CD14-positive monocyte (primary cell): ENCODE measurements around the gene STRBP. TPM values are rescaled to one million over a fixed set of nuclear protein-coding genes. Genes with fewer than 3 reads are reported as not detected.
A peak's percentile ranks its signal among the peaks of the same experiment; 100 is the strongest.

Experiments used
- DNase-seq, 3 donors: peaks; one replicate each; pipeline ENCODE4 v3.0.0-alpha.2; 2011 to 2022
- H2AFZ ChIP-seq: 2 replicates; pipeline ENCODE4 v1.6.0; 2012; ENCODE audit warnings: mild to moderate bottlenecking, low read depth, low read length, inconsistent platforms; ENCODE audit not compliant: insufficient read depth, poor library complexity, severe bottlenecking
- H3K27ac ChIP-seq, 2 donors: 1 replicate in 1 of 2; 2 replicates in 1 of 2; pipeline ENCODE4 v1.5.1; 2012 to 2013; ENCODE audit warnings: low read length in 2 of 2, control low read depth in 1 of 2, inconsistent platforms in 1 of 2, low read depth in 1 of 2, mild to moderate bottlenecking in 1 of 2
- H3K27me3 ChIP-seq, 2 donors: one replicate each; pipeline versions ENCODE4 v1.6.0 to v1.6.1; 2011 to 2013; ENCODE audit warnings: low read length in 2 of 2; ENCODE audit not compliant: control insufficient read depth in 2 of 2, insufficient read depth in 2 of 2
- H3K36me3 ChIP-seq, 2 donors: replicated peaks in 1 of 2; 1 replicate in 1 of 2; 2 replicates in 1 of 2; pipeline versions ENCODE4 v1.5.1 to v1.6.1; 2012 to 2013; ENCODE audit warnings: low read length in 2 of 2, control low read depth in 1 of 2, inconsistent platforms in 1 of 2, mild to moderate bottlenecking in 1 of 2; ENCODE audit not compliant: insufficient read depth in 2 of 2, control insufficient read depth in 1 of 2
- H3K4me1 ChIP-seq, 2 donors: 1 replicate in 1 of 2; 2 replicates in 1 of 2; pipeline versions ENCODE4 v1.5.1 to v1.6.1; 2012 to 2013; ENCODE audit warnings: low read length in 2 of 2, control low read depth in 1 of 2, inconsistent platforms in 1 of 2, mild to moderate bottlenecking in 1 of 2, moderate library complexity in 1 of 2; ENCODE audit not compliant: insufficient read depth in 2 of 2, control insufficient read depth in 1 of 2
- H3K4me2 ChIP-seq: replicated peaks from 2 replicates; pipeline ENCODE3; 2012; ENCODE audit warnings: low read length, moderate library complexity, mild to moderate bottlenecking; ENCODE audit not compliant: poor library complexity, severe bottlenecking; ENCODE audit errors: extremely low read depth
- H3K4me3 ChIP-seq, 3 experiments: fragments of 200-600 bp in 1 of 3; sonication (generic) in 1 of 3; replicated peaks in 1 of 3; 1 replicate in 2 of 3; 2 replicates in 1 of 3; pipeline ENCODE4 v1.5.1; 2011 to 2013; ENCODE audit warnings: low read length in 3 of 3, mild to moderate bottlenecking in 3 of 3, control low read depth in 2 of 3, low read depth in 2 of 3, inconsistent platforms in 1 of 3, moderate library complexity in 1 of 3
- H3K79me2 ChIP-seq: 2 replicates; pipeline ENCODE4 v1.6.0; 2012; ENCODE audit warnings: mild to moderate bottlenecking, control low read depth, inconsistent platforms, low read length, moderate library complexity; ENCODE audit not compliant: insufficient read depth
- H3K9ac ChIP-seq: 2 replicates; pipeline ENCODE4 v1.6.0; 2017; ENCODE audit warnings: low read length, mild to moderate bottlenecking; ENCODE audit not compliant: insufficient read depth, poor library complexity, severe bottlenecking
- H3K9me3 ChIP-seq, 2 donors: replicated peaks in 1 of 2; 1 replicate in 1 of 2; 2 replicates in 1 of 2; pipeline versions ENCODE4 v1.5.1 to v1.6.1; 2012 to 2013; ENCODE audit warnings: low read length in 2 of 2, control low read depth in 1 of 2; ENCODE audit not compliant: control insufficient read depth in 1 of 2, insufficient read depth in 1 of 2
- H4K20me1 ChIP-seq: 2 replicates; pipeline ENCODE4 v1.6.0; 2012; ENCODE audit warnings: mild to moderate bottlenecking, low read length, control low read depth, moderate library complexity; ENCODE audit not compliant: insufficient read depth
- H3K27ac Mint-ChIP-seq, 7 donors: one replicate each; pipeline ENCODE4 v1.8.0; 2020; ENCODE audit warnings: mild to moderate bottlenecking in 7 of 7, mixed read lengths in 7 of 7, moderate library complexity in 6 of 7, inconsistent platforms in 2 of 7
- H3K27me3 Mint-ChIP-seq, 3 donors: one replicate each; pipeline ENCODE4 v1.8.0; 2021 to 2022; ENCODE audit warnings: low read depth in 3 of 3, mild to moderate bottlenecking in 3 of 3, mixed read lengths in 3 of 3, moderate library complexity in 3 of 3, inconsistent platforms in 1 of 3
- H3K36me3 Mint-ChIP-seq, 2 donors: one replicate each; pipeline ENCODE4 v1.8.0; 2020; ENCODE audit warnings: mixed read lengths in 2 of 2, inconsistent platforms in 1 of 2, mild to moderate bottlenecking in 1 of 2
- H3K4me1 Mint-ChIP-seq: one replicate; pipeline ENCODE4 v1.8.0; 2020; ENCODE audit warnings: mild to moderate bottlenecking, mixed read lengths
- H3K4me3 Mint-ChIP-seq, 2 donors: one replicate each; pipeline ENCODE4 v1.8.0; 2020; ENCODE audit warnings: mild to moderate bottlenecking in 2 of 2, mixed read lengths in 2 of 2, moderate library complexity in 1 of 2
- H3K9me3 Mint-ChIP-seq, 7 donors: one replicate each; pipeline ENCODE4 v1.8.0; 2020 to 2022; ENCODE audit warnings: mixed read lengths in 7 of 7, mild to moderate bottlenecking in 6 of 7, moderate library complexity in 6 of 7, inconsistent platforms in 2 of 7
- CTCF ChIP-seq: fragments of 200-600 bp; IDR thresholded peaks from one replicate; pipeline ENCODE4 v1.8.0; 2022; ENCODE audit warnings: antibody characterized with exemption, mild to moderate bottlenecking
- WGBS: methylation state at CpG from one replicate; pipeline ENCODE4 v1.1.5; 2013; ENCODE audit warnings: missing lambda C conversion rate; ENCODE audit not compliant: insufficient coverage; 5-methylcytosine and 5-hydroxymethylcytosine counted together
- intact Hi-C, 2 donors: fragments of 100-400 bp; cut with micrococcal nuclease; formaldehyde crosslinking; loops; one replicate each; pipeline versions ENCODE4 v1.15.0 to v1.15.1; 2023
- polyA plus RNA-seq, 3 donors: library from polyadenylated mRNA; depleted of rRNA in 1 of 3; unstranded in 2 of 3; stranded (reverse) in 1 of 3; fragments of 300-500 nt in 2 of 3; fragments of >200 nt in 1 of 3; fragmentation: Illumina TruSeq in 2 of 3; gene quantifications; 1 replicate in 2 of 3; 2 replicates in 1 of 3; pipeline ENCODE4 v1.2.3, GENCODE V29; 2012 to 2021

The STRBP gene
- polyA plus RNA-seq, 3 donors, result 0.97 to 1.9 (median 1.9) TPM

- no peak for TF ChIP-seq CTCF
- H3K36me3 ChIP-seq, result peaks cover 26 to 37% of the 10 kb centered on the region in 2 donors
- Mint-ChIP-seq H3K27me3 (peaks cover 0 to 6% (median 0%) of the 10 kb centered on the region in 3 donors), H3K27ac (peak overlapping the region in 1 of 7 donors; percentile 19), H3K36me3 (peaks cover 27 to 31% of the 10 kb centered on the region in 2 donors), H3K4me1 (peaks cover 6% of the 10 kb centered on the region), H3K4me3 (no peak overlapping the region), H3K9me3 (no peaks in the 10 kb centered on the region)
- H3K4me2 ChIP-seq, result no peak overlapping the region
- no peaks in the 10 kb centered on the region for H3K4me1 ChIP-seq
- intact Hi-C loops, result no loop called here
- H3K27me3 ChIP-seq, result no peaks in the 10 kb centered on the region
- no peaks in the 10 kb centered on the region for H3K9me3 ChIP-seq
- H2AFZ ChIP-seq, result no peak overlapping the region
- DNase-seq, result no peak
- no peaks in the 10 kb centered on the region for H4K20me1 ChIP-seq
- 46% methylated on average over 8 of the region's 8 CpGs for WGBS
- no peaks in the 10 kb centered on the region for H3K79me2 ChIP-seq
- no peak overlapping the region for H3K4me3 ChIP-seq
- no peak overlapping the region for H3K9ac ChIP-seq
- H3K27ac ChIP-seq, result no peak overlapping the region
Measured at GRCh38 chr9:123111427-123112014, 156.9 kb downstream of the STRBP start.

GRCh38 chr9:123109540-123110279, 158.7 kb downstream of the STRBP start:
- H3K36me3 Mint-ChIP-seq, result peaks cover 42 to 43% of the 10 kb centered on the region in 2 donors
- no peak for DNase-seq
- 98% methylated on average over 7 of the region's 15 CpGs for WGBS
- H3K4me1 Mint-ChIP-seq, result peaks cover 6% of the 10 kb centered on the region
- peaks cover 0 to 2% (median 0%) of the 10 kb centered on the region in 3 donors for H3K27me3 Mint-ChIP-seq
- H3K4me3 ChIP-seq, result no peak overlapping the region
- no peaks in the 10 kb centered on the region for H3K9me3 ChIP-seq
- no peaks in the 10 kb centered on the region for H3K9me3 Mint-ChIP-seq
- no peaks in the 10 kb centered on the region for H3K79me2 ChIP-seq
- no peak overlapping the region for H2AFZ ChIP-seq
- no peak for TF ChIP-seq CTCF
- H3K9ac ChIP-seq, result no peak overlapping the region
- no peak overlapping the region for H3K4me3 Mint-ChIP-seq
- H3K27ac Mint-ChIP-seq, result no peak overlapping the region
- peaks cover 37 to 55% of the 10 kb centered on the region in 2 donors for H3K36me3 ChIP-seq
- H3K4me1 ChIP-seq, result no peaks in the 10 kb centered on the region
- H3K27me3 ChIP-seq, result no peaks in the 10 kb centered on the region
- intact Hi-C loops, result no loop called here
- H3K27ac ChIP-seq, result no peak overlapping the region
- no peaks in the 10 kb centered on the region for H4K20me1 ChIP-seq
- no peak overlapping the region for H3K4me2 ChIP-seq
